LNCAP (cell line): ENCODE data around the gene EFCAB9.

Experiments used
- CTCF ChIP-seq: fragments of 450-650 bp; IDR thresholded peaks from 2 replicates; pipeline ENCODE4 v1.5.1; 2017; ENCODE audit warnings: mild to moderate bottlenecking

Gene EFCAB9

GRCh38 chr5:172223901-172224873, 30.2 kb downstream of the EFCAB9 start:
- no peak for TF ChIP-seq CTCF

GRCh38 chr5:172224996-172225395, 31.0 kb downstream of the EFCAB9 start:
- TF ChIP-seq CTCF: no peak

GRCh38 chr5:172229904-172230303, 35.9 kb downstream of the EFCAB9 start:
- TF ChIP-seq CTCF: no peak

GRCh38 chr5:172234031-172234430, 40.1 kb downstream of the EFCAB9 start:
- TF ChIP-seq CTCF: no peak

- TF ChIP-seq CTCF: no peak
These were observed 41.3 kb downstream of the EFCAB9 start for GRCh38 chr5:172235132-172235780.

- TF ChIP-seq CTCF: no peak
These were observed 42.1 kb downstream of the EFCAB9 start for GRCh38 chr5:172235827-172236736.

- no peak for TF ChIP-seq CTCF
These were observed 44.4 kb downstream of the EFCAB9 start for GRCh38 chr5:172238334-172238733.
